HCT116 (cell line): Measurements from ENCODE around the gene CDH4. TPM values are rescaled to one million over a fixed set of nuclear protein-coding genes. Genes with fewer than 3 reads are reported as not detected.

Source experiments
- ATAC-seq: fragments of 200-7000 bp; cut with Tn5 transposase; 2 replicates; pipeline ENCODE4 v1.9.1; 2020; ENCODE audit warnings: mild to moderate bottlenecking, moderate library complexity
- BruUV-seq: library from RNA; stranded (reverse); fragments of 400-500 nt; replicated peaks from 2 replicates; lab custom pipeline; 2021; lab: Mats Ljungman, UMichigan
- CTCF ChIA-PET: fragments of 300-600 bp; sonication (Branson Sonifier 250); formaldehyde crosslinking; loops from one replicate; lab custom pipeline; 2021; ENCODE audit warnings: antibody characterized with exemption; lab: Charles Lee
- POLR2A ChIA-PET: fragments of 300-600, 350-600 bp; sonication (Branson Sonifier 250); formaldehyde crosslinking; loops from one replicate; lab custom pipeline; 2021; ENCODE audit warnings: antibody characterized with exemption; lab: Charles Lee
- RAD21 ChIA-PET, 2 experiments: fragments of 300-600 bp; sonication (Branson Sonifier 250); formaldehyde crosslinking; loops; one replicate each; lab custom pipeline; 2023; ENCODE audit warnings: low total read pairs in 2 of 2; ENCODE audit not compliant: uncharacterized antibody in 2 of 2, unreplicated experiment in 2 of 2, low non-redundant PET in 1 of 2; lab: Charles Lee
- DNase-seq: peaks from one replicate; pipeline ENCODE4 v3.0.0-alpha.2; 2010; ENCODE audit warnings: low read depth, low spot score
- H2AFZ ChIP-seq: fragments of 200-600 bp; shearing (Covaris generic), sonication (generic); 2 replicates; pipeline ENCODE4 v1.6.1; 2017; ENCODE audit warnings: low read depth, mixed run types, mixed read lengths, antibody characterized with exemption, low read length; ENCODE audit not compliant: poor library complexity, severe bottlenecking
- H3K27ac ChIP-seq: 2 replicates; pipeline ENCODE4 v1.5.1; 2012; ENCODE audit warnings: low read depth, low read length
- H3K27me3 ChIP-seq: fragments of 200-600 bp; sonication (generic); 2 replicates; pipeline ENCODE4 v1.6.1; 2016; ENCODE audit warnings: mixed run types, low read length, mixed read lengths; ENCODE audit not compliant: insufficient read depth
- H3K36me3 ChIP-seq, 2 experiments: fragments of 200-500 bp in 1 of 2; fragments of 200-600 bp in 1 of 2; sonication (Bioruptor generic) in 1 of 2; sonication (generic) in 1 of 2; 2 replicates each; pipeline versions ENCODE4 v1.5.1 to v1.6.1; 2014 to 2016; ENCODE audit warnings: low read length in 2 of 2, inconsistent platforms in 1 of 2, mixed read lengths in 1 of 2, mixed run types in 1 of 2; ENCODE audit not compliant: insufficient read depth in 2 of 2, control insufficient read depth in 1 of 2
- H3K4me1 ChIP-seq, 2 experiments: fragments of 200-600 bp in 1 of 2; sonication (generic) in 1 of 2; 2 replicates each; pipeline versions ENCODE4 v1.5.1 to v1.6.1; 2012 to 2017; ENCODE audit warnings: low read length in 2 of 2, inconsistent platforms in 1 of 2, mild to moderate bottlenecking in 1 of 2, mixed read lengths in 1 of 2, mixed run types in 1 of 2, moderate library complexity in 1 of 2; ENCODE audit not compliant: insufficient read depth in 2 of 2, control insufficient read depth in 1 of 2
- H3K4me2 ChIP-seq: fragments of 200-600 bp; sonication (generic); 2 replicates; pipeline ENCODE4 v1.6.1; 2017; ENCODE audit warnings: mixed run types, low read length, mixed read lengths
- H3K4me3 ChIP-seq, 2 experiments: fragments of 200-600 bp in 1 of 2; sonication (generic) in 1 of 2; replicated peaks in 1 of 2; 2 replicates each; pipeline ENCODE4 v1.5.1; 2011 to 2016; ENCODE audit warnings: low read length in 2 of 2, control low read depth in 1 of 2, low read depth in 1 of 2, mild to moderate bottlenecking in 1 of 2, mixed read lengths in 1 of 2, mixed run types in 1 of 2
- H3K79me2 ChIP-seq: fragments of 200-600 bp; sonication (generic); 2 replicates; pipeline ENCODE4 v1.6.1; 2017; ENCODE audit warnings: mild to moderate bottlenecking, mixed run types, low read length, moderate library complexity, mixed read lengths; ENCODE audit not compliant: insufficient read depth
- H3K9ac ChIP-seq: fragments of 200-600 bp; sonication (generic); 2 replicates; pipeline ENCODE4 v1.6.1; 2016; ENCODE audit warnings: low read length, mixed read lengths
- H3K9me2 ChIP-seq: fragments of 200-600 bp; sonication (generic), shearing (Covaris generic); 2 replicates; pipeline ENCODE4 v1.6.1; 2017; ENCODE audit warnings: mixed run types, mild to moderate bottlenecking, moderate library complexity; ENCODE audit not compliant: insufficient read depth
- H3K9me3 ChIP-seq, 2 experiments: fragments of 200-500 bp in 1 of 2; fragments of 200-600 bp in 1 of 2; sonication (Bioruptor generic) in 1 of 2; sonication (generic) in 1 of 2; 2 replicates each; pipeline ENCODE4 v1.6.1; 2014 to 2017; ENCODE audit warnings: low read length in 2 of 2, mixed read lengths in 2 of 2, inconsistent platforms in 1 of 2, low read depth in 1 of 2, mild to moderate bottlenecking in 1 of 2, mixed run types in 1 of 2, moderate library complexity in 1 of 2; ENCODE audit not compliant: control insufficient read depth in 1 of 2, insufficient read depth in 1 of 2
- H4K20me1 ChIP-seq: fragments of 200-600 bp; sonication (generic), shearing (Covaris generic); 2 replicates; pipeline ENCODE4 v1.6.1; 2017; ENCODE audit warnings: mixed run types, mild to moderate bottlenecking, moderate library complexity; ENCODE audit not compliant: insufficient read depth
- CBX3 ChIP-seq: IDR thresholded peaks from 2 replicates; pipeline ENCODE4 v1.6.1; 2012; ENCODE audit warnings: low read depth
- CEBPB ChIP-seq: IDR thresholded peaks from 2 replicates; pipeline ENCODE4 v1.6.1; 2012; ENCODE audit warnings: low read depth
- EGR1 ChIP-seq: IDR thresholded peaks from 2 replicates; pipeline ENCODE4 v1.6.1; 2012; ENCODE audit warnings: low read depth
- EZH2phosphoT487 ChIP-seq: fragments of 200-600 bp; IDR thresholded peaks from 2 replicates; pipeline ENCODE4 v1.6.1; 2018; ENCODE audit warnings: antibody characterized with exemption, borderline replicate concordance
- SIN3A ChIP-seq: IDR thresholded peaks from 2 replicates; pipeline ENCODE4 v1.6.1; 2012; ENCODE audit warnings: low read depth
- YY1 ChIP-seq: IDR thresholded peaks from 2 replicates; pipeline ENCODE4 v1.6.1; 2011; ENCODE audit warnings: low read length, low read depth, moderate library complexity, mild to moderate bottlenecking; ENCODE audit not compliant: insufficient replicate concordance; ENCODE audit errors: extremely low read depth
- ZFX ChIP-seq: fragments of 450-650 bp; IDR thresholded peaks from 2 replicates; pipeline ENCODE4 v1.6.1; 2017
- intact Hi-C: fragments of 100-400 bp; cut with micrococcal nuclease; formaldehyde crosslinking; loops from 2 replicates; pipeline ENCODE4 v1.10.0; 2022
- total RNA-seq: library from RNA; stranded (reverse); gene quantifications from one replicate; pipeline ENCODE4 v1.2.1, GENCODE V29; 2021; ENCODE audit not compliant: unreplicated experiment
- TF ChIP-seq, protein P1 (sequence below): IDR thresholded peaks from 2 replicates; pipeline ENCODE4 v1.6.1; 2011; ENCODE audit warnings: mild to moderate bottlenecking, low read length, moderate library complexity; ENCODE audit not compliant: insufficient replicate concordance; ENCODE audit errors: extremely low read depth
- TF ChIP-seq, protein P2 (sequence below), 3 experiments: fragments of 200-600 bp in 1 of 3; sonication (generic) in 1 of 3; IDR thresholded peaks in 2 of 3; conservative IDR thresholded peaks in 1 of 3; 2 replicates each; pipeline ENCODE4 v1.5.1; 2012 to 2017; ENCODE audit warnings: low read depth in 2 of 3, low read length in 2 of 3, antibody characterized with exemption in 1 of 3, borderline replicate concordance in 1 of 3, control low read depth in 1 of 3, mild to moderate bottlenecking in 1 of 3, mixed read lengths in 1 of 3, mixed run types in 1 of 3, moderate library complexity in 1 of 3; ENCODE audit not compliant: insufficient read depth in 1 of 3

Gene CDH4
- total RNA-seq, 1 experiment from 2014 or later, result not detected

DNA sequence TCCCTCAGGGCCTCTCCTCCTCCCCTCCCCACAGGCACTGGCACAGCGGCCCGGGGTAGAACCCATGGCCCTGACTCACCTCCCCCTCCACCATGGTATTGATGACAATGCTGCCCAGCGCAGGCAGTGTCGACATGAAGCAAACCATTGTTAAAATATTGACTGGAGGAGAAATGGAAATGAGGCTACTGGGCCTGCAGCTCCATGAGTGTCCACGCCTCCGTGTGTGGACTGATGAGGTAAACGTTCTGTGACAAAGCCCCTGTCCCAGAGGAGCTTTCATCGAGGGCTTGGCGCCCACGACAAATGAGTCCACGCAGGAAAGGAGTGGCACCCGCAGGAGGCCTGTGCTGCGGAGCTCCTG lies 410.9 kb downstream of the CDH4 start:
- Histone ChIP-seq H3K27ac (no peak overlapping the region), H3K4me2 (no peak overlapping the region), H3K36me3 (no peaks in the 10 kb centered on the region), H3K4me3 (no peak overlapping the region), H3K27me3 (peaks cover 18% of the 10 kb centered on the region; the same call in 1 of the 2 replicates), H3K79me2 (no peaks in the 10 kb centered on the region), H3K4me1 (no peaks in the 10 kb centered on the region), H3K9me3 (no peaks in the 10 kb centered on the region), H4K20me1 (no peaks in the 10 kb centered on the region), H3K9me2 (no peaks in the 10 kb centered on the region), H2AFZ (no peak overlapping the region), H3K9ac (no peak overlapping the region)
- POLR2A ChIA-PET, result no interaction called here
- TF ChIP-seq EZH2phosphoT487 (no peak), CBX3 (no peak), CEBPB (no peak), SIN3A (no peak), ZFX (no peak), EGR1 (no peak), YY1 (no peak)
- TF ChIP-seq, protein P1, sequence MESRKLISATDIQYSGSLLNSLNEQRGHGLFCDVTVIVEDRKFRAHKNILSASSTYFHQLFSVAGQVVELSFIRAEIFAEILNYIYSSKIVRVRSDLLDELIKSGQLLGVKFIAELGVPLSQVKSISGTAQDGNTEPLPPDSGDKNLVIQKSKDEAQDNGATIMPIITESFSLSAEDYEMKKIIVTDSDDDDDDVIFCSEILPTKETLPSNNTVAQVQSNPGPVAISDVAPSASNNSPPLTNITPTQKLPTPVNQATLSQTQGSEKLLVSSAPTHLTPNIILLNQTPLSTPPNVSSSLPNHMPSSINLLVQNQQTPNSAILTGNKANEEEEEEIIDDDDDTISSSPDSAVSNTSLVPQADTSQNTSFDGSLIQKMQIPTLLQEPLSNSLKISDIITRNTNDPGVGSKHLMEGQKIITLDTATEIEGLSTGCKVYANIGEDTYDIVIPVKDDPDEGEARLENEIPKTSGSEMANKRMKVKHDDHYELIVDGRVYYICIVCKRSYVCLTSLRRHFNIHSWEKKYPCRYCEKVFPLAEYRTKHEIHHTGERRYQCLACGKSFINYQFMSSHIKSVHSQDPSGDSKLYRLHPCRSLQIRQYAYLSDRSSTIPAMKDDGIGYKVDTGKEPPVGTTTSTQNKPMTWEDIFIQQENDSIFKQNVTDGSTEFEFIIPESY, result no peak
- TF ChIP-seq, protein P2, sequence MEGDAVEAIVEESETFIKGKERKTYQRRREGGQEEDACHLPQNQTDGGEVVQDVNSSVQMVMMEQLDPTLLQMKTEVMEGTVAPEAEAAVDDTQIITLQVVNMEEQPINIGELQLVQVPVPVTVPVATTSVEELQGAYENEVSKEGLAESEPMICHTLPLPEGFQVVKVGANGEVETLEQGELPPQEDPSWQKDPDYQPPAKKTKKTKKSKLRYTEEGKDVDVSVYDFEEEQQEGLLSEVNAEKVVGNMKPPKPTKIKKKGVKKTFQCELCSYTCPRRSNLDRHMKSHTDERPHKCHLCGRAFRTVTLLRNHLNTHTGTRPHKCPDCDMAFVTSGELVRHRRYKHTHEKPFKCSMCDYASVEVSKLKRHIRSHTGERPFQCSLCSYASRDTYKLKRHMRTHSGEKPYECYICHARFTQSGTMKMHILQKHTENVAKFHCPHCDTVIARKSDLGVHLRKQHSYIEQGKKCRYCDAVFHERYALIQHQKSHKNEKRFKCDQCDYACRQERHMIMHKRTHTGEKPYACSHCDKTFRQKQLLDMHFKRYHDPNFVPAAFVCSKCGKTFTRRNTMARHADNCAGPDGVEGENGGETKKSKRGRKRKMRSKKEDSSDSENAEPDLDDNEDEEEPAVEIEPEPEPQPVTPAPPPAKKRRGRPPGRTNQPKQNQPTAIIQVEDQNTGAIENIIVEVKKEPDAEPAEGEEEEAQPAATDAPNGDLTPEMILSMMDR (IDR thresholded peaks at IDR 0.05 in 2 of 3, conservative IDR thresholded peaks at IDR 0.05 in 1 of 3; ENCODE audit: borderline replicate concordance in 1 of 3, insufficient read depth in 1 of 3, low read depth in 2 of 3, low read length in 2 of 3), result no peak; a peak in 1 of 6 replicates
- DNase-seq (no peak), ATAC-seq (no peak)
- RAD21 ChIA-PET, result no interaction called here
- intact Hi-C loops, result no loop called here
- BruUV-seq, result no TSS peak
- CTCF ChIA-PET, result no interaction called here
